Globus pallidus (tissue), 1 donor: ENCODE measurements around the gene PRTFDC1.
A peak's percentile ranks its signal among the peaks of the same experiment; 100 is the strongest.

Experiments
- DNase-seq: peaks from one replicate; pipeline ENCODE4 v3.0.0-alpha.2; 2015; ENCODE audit warnings: low spot score

Gene PRTFDC1

DNA sequence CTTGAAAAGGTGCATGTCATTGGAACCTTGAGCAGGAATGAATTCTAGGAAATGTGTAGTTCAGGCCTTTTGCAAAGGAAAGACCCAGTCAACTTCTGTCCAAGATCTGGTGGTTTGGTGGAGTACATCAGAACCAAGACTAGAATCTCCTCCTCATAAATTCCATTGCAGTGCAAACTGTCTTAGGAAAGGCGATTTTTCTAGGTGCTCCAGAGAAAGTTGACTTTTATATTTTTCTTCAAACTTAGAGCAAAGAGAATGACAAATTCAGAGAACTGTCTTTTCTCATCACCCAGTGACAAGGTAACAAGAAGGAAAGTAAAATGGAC lies 50.0 kb downstream of the PRTFDC1 start:
- DNase-seq = no peak

DNA sequence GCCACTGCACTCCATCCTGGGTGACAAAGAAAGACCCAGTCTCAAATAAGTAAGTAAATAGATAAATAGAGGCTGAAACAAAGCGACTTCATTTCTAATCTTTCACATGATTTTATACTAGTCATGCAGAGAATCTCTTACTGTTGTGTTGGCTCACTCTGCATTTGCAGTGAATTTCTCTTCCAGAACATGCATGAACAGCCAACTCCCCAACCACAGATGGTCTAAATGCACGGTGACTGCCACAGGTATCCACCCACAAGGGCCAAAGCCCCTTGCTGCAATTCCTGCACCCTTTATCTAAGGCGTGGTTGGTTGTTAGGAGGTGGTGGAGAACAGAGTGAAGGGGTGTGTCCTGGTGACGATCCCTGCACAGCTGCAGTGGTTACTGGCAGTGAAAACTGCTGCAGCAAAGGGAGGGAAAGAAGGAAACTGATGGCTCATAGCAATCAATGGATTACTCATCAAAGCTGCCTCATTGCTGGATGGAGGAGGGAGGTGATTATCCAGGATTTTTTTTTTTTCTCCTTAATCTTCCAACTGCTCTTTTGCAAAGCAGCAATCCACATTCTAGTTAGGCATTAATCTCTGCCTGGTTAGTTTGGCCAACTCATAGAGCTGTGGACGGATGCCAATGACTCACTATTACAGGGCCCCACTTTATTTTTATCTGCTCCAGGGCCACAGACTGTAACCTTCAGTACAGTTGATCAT lies 50.6 kb downstream of the PRTFDC1 start:
- peak; percentile 63 for DNase-seq

DNA sequence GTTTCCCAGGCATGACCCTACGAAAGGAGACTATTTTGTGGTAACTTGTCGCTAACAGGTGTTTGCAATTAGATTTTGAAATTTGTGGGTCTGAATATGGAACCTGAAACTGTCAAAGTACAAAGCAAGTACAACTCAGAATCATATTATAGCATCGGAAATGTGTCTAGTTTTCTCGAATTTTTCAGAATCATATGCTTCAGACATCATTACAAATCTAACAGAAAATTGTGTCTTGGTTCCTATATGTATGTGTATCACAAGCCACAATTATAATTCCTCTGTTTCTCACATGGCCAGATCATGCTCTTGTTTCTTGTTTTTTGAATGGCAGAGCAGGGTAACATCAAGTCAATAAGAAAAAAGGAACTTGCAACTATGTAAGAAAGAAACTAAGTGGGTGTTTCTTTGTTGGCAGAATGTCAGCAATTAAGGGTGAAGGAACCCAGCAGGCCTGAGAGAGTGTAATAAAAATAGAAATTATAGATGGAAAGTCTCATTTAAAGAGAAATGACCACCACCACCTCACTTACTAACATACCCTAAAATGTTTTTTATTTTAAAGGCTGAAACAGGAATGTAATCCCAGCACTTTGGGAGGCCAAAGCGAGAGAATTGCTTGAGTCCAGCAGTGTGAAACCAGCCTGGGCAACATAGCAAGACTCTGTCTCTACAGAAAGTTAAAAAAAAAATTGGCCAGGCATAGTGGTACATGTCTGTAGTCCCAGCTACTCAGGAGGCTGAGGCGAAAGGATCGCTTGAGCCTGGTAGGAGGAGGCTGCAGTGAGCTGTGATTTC lies 51.3 kb downstream of the PRTFDC1 start:
- DNase-seq = peak; percentile 61

DNA sequence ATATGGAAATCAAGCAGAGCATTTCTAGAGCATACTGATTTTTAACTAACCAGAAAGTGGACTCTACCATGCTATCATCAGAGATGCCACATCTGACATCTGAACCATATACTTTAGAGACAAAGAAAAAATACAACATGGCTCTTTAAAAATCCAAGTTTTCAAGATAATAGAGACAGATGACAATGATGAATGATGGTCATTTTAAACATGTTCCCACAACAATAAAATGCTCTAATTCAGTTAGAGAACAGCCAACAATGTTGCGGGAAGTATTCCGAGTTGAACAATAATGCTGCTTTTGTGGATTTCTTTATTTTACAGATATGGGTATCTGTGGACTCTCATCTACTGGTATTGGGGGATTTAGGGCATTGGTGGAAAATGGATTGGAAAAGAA lies 52.8 kb downstream of the PRTFDC1 start:
- DNase-seq = no peak

DNA sequence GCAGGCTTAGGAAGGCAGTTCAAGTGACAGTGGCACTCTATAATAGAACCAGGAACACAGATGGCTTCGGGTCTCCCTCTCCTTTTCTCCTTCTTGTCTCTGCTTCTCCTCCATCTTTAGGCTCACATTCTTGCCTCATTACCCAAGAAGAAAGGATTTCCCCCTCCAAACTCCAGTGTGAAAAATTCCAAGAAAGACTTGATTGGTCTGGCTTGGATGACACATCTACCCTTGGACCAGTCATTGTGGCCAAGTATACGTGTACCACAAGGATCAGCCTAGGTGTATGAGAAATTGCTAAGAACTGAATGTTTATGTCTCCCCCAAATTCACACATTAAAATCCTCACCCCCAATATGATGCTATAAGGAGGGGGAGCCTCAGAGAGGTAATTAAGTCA lies 53.9 kb downstream of the PRTFDC1 start:
- DNase-seq = no peak

DNA sequence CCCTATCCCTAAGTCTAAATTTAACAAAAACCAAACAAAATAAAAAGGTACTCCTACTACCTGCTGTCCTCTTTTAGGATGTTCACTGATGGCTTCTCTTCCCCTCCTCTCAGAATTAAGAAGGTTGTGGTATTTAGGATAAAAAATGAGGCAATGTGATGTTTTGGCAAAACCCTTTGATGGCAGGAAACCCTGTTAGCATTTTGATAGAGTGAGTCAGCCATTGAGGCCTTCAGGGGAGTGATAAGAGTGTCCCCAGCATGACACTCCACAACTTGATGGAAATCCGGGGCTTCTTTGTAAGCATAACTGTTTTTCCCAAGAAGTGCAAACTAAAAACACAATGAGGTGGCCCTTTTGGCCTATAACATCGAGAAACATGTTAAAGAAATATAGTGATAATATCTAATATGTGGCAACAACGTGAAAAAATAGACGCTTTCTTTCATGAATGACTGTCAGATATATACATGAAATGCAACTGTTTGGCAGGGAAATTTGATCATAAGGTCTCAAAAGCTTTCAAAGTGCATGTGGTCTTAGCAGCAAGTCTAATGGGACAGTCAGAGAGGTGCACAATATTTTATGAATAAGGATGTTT lies 55.0 kb downstream of the PRTFDC1 start:
- no peak for DNase-seq

DNA sequence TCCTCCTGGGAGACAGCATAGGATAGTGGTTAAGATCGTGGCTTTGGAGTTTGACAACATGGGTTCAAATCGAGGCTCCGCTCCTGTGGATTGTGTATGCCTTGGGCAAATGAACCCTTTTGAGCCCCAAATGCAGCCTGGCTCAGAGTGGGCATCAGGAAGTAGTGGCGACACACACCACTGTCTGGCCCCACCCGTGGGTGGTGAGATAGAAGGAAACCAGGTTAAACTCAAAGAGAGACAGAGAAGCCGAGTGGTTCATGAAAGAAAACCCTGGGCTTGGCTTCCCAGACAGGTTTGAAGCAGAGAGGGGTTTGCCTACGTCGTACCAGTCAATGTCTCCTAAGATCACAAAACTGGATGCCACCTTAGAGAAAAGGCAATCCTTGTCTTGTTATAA lies 57.7 kb downstream of the PRTFDC1 start:
- no peak for DNase-seq

DNA sequence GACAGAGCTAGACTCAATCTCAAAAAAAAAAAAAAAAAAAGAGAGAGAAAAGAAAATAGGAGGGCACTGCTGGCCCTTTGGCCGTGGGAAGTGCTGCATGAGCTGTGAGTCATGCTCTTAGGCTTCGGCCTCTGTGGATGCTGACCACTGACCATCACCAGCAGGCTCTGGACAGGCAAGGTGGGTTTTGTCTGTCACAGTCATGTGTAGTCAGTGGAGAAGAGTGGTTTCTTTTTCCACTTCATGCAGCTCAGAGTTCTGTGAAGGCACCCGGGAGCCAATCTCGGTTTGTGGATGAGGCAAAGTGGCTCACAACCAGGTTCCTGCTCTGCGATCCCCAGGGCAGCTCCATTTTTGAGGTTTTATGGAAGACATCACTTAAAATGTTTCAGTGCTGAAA lies 58.1 kb downstream of the PRTFDC1 start:
- DNase-seq = no peak

DNA sequence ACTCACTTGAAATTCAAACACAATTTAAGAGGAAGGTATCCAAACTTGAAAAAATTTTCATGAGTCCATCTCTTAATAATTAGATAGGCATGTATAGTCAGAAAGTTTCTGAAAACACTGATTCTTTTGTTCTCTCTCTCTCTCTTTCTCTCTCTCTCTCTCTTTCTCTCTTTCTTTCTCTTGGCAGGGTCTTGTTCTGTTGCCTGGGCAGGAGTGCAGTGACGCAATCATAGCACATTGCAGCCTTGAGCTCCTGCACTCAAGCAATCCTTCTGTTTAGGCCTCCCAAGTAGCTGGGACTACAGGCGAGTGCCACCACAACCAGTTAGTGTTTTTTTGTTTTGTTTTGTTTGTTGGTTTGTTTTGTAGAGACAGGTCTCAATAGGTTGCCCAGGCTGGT lies 59.3 kb downstream of the PRTFDC1 start:
- DNase-seq = no peak

DNA sequence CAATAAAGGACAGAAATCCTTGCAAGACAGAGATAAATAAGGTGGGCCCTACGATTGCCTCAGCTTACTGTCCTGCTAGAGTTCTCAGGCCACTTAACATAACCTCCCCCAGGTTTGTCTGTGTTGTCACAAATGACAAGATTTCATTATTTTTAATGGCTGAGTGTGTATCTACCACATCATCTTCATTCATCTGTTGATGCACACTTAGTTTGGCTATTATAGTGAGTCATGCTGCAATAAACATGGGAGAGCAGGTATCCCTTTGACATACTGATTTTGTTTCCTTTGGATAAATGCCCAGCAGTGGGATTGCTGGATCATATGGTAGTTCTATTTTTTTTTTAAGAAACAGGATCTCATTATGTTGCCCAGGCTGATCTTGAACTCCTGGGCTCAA lies 60.6 kb downstream of the PRTFDC1 start:
- DNase-seq = no peak

DNA sequence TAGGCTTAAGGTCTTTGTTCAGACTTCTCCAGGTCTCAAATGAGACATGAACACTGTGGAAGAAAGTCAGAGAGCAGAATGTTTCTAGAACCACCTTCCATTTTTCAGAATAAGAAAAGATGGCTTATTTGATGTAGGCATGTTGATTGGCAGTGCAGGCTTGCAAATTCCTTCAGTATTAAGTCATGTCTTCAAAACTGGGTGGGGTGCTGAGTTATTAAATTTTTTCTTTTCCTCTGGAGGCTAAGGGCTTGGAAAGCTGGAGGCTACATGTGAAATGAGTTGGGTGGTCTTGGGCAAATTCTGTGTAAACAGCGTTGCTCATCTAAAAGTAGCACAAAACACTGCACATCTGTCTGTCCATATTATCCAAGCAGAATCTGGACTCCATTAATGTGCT lies 62.8 kb downstream of the PRTFDC1 start:
- DNase-seq = no peak

DNA sequence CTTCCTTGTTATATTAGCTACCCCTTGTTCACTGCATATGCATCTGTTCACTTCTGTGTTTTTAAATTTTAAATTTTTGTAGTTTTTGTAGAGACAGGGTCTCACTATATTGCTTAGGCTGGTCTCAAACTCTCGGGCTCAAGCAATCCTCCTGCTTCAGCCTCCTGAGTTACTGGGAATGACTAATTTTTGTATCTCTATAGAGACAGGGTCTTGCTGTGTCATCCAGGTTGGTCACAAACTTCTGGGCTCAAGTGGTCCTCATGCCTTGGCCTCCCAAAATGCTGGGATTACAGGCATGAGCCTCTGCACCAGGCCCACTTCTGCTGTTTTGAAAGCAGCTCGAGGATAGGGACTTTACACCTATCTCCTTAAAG lies 64.6 kb downstream of the PRTFDC1 start:
- DNase-seq = no peak

DNA sequence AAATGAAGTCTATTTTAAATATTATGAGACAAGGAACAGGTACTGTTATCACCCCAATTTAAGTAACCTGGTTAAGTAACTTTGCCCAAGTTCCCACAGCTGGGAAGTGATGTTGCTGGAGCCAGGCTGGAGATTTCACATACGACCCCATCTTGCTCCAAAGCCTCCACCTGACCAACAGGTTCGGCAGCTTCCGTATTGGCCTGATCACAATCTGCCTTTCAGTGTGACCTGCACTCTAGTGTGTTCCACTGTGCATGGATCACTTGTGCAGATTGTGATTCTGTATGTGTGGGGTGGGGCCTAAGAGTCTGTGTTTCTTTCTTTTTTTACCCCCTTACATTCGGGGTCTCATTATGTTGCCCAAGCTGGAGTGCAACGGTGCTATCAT lies 66.1 kb downstream of the PRTFDC1 start:
- DNase-seq = no peak

DNA sequence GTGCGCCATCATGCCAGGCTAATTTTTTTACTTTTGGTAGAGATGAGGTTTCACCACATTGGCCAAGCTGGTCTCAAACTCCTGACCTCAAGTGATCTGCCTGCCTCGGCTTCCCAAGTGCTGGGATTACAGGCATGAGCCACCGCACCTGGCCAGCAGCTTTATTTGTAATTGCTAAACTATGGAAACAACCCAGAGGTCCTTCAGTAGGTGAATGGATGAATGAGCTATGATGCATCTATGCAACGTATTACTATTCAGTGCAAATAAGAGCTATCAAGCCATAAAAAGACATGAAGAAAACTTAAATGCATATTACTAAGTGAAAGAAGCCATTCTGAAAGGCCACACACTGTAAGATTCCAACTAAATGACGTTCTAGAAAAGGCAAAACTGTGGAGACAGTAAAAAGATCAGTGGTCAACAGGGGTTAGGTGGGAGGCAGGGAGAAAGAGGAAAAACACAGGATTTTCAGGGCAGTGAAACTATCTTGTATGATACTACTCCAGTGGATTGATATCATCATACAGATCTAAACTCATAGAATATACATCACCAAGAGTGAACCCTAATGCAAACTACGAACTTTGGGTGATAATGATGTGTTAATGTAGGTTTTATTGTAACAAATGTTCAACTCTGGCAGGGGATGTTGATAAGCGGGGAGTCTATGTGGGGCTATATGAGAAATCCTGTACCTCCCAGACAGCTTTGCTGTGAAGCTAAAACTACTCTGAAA lies 66.7 kb downstream of the PRTFDC1 start:
- DNase-seq = no peak

DNA sequence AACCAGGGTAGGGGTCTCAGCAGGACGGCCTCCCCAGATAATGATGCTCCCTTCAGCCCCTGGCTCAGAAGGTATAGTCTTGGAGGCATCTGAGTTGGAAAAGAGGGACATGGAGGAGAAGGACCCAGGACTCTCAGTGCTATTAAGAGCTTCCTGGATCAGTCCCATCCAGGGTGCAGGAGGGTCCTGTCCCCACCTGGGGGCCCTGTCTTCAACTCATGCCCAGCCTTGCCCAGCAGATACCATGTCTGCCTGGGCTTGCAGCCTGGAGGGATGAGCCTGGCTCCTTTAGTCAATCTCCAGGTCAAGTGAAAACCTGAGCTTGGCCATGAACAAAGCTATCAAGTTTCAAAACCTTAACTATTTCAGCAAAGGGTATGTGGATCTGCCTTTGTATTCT lies 67.6 kb downstream of the PRTFDC1 start:
- no peak for DNase-seq

DNA sequence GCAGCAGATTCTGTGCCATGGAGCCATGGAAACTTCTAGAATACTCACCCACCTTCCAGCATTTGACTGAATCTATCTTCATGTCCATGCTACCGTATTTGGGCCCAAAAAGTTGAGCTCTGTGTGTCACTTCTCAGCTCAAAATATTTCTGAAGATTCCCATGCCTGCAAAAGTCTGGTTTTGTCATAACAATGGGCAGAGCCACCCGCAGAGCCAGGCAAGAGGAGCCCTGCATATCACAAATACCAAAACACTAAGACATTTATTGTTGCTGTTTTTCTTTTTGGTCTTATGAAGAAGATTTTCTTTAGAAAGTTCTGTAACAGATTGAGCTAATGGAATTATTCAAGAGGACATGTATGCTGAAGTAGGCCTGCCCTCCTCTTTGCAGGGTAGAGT lies 68.1 kb downstream of the PRTFDC1 start:
- no peak for DNase-seq

DNA sequence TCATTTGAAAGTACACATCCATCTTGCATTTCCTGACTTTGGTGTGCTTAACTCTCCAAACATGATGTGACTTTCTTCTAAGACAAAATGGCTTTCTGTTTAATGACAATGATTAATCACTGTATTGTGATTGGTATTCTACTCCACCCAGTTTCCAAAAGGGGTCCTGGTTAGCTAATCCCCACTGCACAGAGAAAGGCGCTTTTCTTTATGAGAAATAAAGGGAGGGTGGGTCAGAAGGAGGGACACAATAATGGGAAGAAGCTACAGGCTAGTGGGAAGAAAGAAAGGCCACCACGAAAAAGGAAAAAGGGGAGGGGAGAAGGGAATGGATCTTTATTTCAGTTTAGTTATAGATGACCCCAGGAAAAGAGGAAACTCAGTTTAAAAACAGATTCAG lies 69.2 kb downstream of the PRTFDC1 start:
- DNase-seq = no peak

DNA sequence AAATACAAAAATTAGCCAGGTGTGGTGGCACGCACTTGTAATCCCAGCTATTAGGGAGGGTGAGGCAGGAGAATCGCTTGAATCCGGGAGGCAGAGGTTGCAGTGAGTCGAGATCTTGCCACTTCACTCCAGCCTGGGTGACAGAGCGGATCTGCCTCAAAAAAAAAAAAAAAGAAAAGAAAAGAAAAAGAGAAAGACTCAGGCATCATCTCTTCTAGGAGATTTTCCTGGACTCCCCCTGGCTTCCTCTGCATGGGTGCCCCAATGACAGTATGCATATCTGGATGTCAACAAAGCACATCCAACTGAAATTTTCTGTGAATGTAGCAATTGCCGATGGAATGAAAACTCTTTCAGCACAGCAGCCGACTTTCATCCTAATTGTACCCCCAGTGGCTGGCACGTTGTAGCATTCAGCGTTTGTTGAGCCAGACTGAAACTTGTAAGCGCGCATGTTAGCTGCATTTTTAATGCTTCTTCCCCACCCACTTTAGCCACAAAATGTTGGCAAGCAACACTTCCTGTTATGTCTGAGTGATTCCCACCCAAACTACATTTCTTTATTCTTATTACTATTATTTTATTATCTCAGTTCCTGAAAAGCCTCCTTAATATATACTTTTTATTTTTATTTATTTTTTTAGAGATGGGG lies 70.2 kb downstream of the PRTFDC1 start:
- DNase-seq = no peak

DNA sequence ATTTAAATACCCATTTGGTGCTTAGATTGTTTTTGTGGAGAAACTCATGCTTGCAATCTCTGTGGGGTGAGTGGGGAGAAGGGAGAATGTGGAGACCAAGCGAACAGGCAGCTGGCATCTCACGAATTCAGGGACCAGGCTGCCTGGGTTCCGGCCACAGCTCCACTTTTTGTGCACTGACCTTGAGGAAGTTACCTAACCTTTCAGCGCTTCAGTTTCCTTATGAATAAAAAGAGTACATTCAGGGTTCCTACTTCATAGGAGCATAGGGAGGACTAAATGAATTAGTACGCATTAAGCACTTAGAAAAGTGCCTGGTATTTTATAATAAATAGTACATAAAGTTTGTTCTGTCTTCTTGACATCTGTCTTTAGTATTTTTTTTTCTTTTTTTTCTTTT lies 72.5 kb downstream of the PRTFDC1 start:
- DNase-seq = no peak

DNA sequence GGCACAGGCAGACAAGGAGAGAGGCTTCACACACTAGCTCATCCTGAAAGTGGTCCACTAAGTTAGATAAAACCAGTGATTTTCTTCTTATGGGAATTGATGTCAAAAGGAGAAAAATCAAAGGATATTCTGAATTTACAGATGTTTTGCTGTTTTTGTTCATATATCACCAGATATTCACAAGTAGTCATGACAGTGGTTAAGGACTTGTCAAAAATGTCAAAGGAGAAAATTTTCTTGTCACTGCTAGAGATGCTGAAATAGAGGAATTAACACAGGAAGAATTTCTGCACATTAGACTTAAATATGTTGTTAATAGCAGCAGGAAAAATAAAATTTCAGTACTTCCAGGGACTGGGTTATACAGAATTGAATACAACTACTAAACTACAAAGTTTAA lies 78.3 kb downstream of the PRTFDC1 start:
- DNase-seq = no peak

DNA sequence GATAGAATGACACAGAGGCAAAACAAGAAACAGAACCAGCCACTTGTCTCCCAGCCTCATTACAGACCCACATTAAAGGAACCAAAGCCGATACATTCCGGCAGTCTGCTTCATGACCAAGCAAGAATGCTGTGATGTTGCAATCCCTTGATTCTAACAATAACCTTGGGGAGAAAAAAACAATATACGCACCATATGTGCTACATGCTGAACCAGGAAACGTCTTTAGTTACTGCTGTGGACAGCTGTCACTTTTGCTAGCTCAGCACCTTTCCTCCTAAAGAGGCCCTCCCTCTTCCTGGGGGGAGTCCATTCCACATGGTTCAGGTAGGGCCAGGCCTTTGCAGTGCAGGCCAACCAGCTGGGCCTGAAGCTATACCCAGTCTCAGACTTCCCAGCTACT lies 79.1 kb downstream of the PRTFDC1 start:
- DNase-seq = peak; percentile 61

DNA sequence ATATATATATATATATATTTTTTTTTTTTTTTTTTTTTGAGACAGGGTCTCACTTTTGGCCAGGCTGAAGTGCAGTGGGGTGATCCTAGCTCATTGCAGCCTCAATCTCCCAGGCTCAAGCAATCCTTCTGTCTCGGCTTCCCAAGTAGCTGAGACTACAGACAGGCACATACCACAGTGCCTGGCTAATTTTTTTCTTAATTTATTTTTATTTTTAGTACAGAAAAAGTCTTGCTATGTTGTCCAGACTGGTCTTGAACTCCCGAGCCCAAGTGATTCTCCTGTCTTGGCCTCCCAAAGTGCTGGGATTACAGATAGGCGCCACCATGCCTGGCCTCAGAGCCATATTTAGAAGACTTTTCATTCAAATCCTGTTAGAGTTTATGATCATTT lies 79.6 kb downstream of the PRTFDC1 start:
- DNase-seq = no peak
